PFSK-1 (cell line): ENCODE results near the gene BCL11A.

Source experiments
- FOXP2 ChIP-seq: optimal IDR thresholded peaks from 2 replicates; pipeline ENCODE3; 2011; ENCODE audit warnings: borderline replicate concordance, control low read depth, inconsistent platforms; ENCODE audit not compliant: insufficient read depth; ENCODE audit errors: extremely low read length, extremely low read depth
- POLR2AphosphoS5 ChIP-seq: IDR thresholded peaks from 2 replicates; pipeline ENCODE4 v1.6.1; 2012; ENCODE audit warnings: low read depth, mild to moderate bottlenecking, control low read depth, low read length, moderate library complexity
- SIN3A ChIP-seq: IDR thresholded peaks from 2 replicates; pipeline ENCODE4 v1.6.1; 2012; ENCODE audit warnings: mild to moderate bottlenecking, low read length, moderate library complexity, borderline replicate concordance; ENCODE audit not compliant: insufficient read depth
- TAF1 ChIP-seq: IDR thresholded peaks from 2 replicates; pipeline ENCODE4 v1.6.1; 2012; ENCODE audit warnings: low read length, control low read depth, borderline replicate concordance; ENCODE audit not compliant: insufficient read depth
- TF ChIP-seq, protein P1 (sequence below), 2 experiments: IDR thresholded peaks; 2 replicates each; pipeline versions ENCODE4 v1.6.1 to v1.8.0; 2011 to 2012; ENCODE audit warnings: low read depth in 2 of 2, low read length in 2 of 2, control low read depth in 1 of 2, inconsistent platforms in 1 of 2, mild to moderate bottlenecking in 1 of 2, moderate library complexity in 1 of 2; ENCODE audit not compliant: insufficient read depth in 1 of 2

The BCL11A gene

DNA sequence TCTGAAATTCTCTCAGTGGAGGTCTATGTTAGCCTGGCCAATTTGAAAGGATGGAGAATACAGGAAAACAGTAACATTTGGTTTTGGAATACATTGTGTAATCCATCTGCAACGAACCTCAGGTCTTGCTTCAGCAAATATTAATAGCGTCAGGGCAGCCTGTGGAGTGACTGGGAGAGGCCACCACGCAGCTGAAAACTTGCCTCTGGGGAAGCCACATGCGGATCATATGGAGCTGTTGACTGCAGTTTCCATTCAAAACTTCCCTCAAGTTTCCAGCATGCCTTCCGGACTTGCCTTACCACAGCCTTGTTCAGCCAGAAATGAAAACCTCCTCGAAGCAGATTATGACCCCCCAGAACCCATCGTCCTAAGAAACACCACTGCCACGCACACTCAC is 25.7 kb downstream of the BCL11A start:
- TF ChIP-seq, protein P1, sequence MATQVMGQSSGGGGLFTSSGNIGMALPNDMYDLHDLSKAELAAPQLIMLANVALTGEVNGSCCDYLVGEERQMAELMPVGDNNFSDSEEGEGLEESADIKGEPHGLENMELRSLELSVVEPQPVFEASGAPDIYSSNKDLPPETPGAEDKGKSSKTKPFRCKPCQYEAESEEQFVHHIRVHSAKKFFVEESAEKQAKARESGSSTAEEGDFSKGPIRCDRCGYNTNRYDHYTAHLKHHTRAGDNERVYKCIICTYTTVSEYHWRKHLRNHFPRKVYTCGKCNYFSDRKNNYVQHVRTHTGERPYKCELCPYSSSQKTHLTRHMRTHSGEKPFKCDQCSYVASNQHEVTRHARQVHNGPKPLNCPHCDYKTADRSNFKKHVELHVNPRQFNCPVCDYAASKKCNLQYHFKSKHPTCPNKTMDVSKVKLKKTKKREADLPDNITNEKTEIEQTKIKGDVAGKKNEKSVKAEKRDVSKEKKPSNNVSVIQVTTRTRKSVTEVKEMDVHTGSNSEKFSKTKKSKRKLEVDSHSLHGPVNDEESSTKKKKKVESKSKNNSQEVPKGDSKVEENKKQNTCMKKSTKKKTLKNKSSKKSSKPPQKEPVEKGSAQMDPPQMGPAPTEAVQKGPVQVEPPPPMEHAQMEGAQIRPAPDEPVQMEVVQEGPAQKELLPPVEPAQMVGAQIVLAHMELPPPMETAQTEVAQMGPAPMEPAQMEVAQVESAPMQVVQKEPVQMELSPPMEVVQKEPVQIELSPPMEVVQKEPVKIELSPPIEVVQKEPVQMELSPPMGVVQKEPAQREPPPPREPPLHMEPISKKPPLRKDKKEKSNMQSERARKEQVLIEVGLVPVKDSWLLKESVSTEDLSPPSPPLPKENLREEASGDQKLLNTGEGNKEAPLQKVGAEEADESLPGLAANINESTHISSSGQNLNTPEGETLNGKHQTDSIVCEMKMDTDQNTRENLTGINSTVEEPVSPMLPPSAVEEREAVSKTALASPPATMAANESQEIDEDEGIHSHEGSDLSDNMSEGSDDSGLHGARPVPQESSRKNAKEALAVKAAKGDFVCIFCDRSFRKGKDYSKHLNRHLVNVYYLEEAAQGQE (IDR thresholded peaks at IDR 0.05; ENCODE audit: insufficient read depth in 1 of 2, low read depth in 2 of 2, low read length in 2 of 2) = no peak
- no peak for TF ChIP-seq FOXP2
- no peak for TF ChIP-seq TAF1
- TF ChIP-seq SIN3A = no peak
- no peak for TF ChIP-seq POLR2AphosphoS5

DNA sequence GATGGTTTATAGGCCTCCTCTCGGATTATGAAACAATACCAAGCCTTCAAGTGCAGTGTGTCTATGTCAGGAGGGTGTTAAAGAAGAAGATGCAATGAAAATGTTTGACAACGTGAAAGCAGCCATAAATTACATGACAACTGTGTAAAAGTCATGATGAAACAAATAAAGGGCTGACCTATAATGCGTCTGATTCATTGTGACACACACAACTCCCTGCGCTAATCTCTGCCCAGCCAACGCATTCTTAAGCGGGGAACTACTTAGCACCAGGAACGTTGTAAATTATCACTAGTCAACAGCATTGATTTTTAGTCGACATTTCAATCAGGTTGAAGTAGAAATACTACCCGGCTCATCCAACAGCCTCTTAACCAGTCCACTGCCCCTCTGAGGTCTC is 26.8 kb downstream of the BCL11A start:
- TF ChIP-seq POLR2AphosphoS5 (no peak), TAF1 (no peak), FOXP2 (no peak), SIN3A (no peak)
- TF ChIP-seq, protein P1 (IDR thresholded peaks at IDR 0.05; ENCODE audit: insufficient read depth in 1 of 2, low read depth in 2 of 2, low read length in 2 of 2) = no peak

DNA sequence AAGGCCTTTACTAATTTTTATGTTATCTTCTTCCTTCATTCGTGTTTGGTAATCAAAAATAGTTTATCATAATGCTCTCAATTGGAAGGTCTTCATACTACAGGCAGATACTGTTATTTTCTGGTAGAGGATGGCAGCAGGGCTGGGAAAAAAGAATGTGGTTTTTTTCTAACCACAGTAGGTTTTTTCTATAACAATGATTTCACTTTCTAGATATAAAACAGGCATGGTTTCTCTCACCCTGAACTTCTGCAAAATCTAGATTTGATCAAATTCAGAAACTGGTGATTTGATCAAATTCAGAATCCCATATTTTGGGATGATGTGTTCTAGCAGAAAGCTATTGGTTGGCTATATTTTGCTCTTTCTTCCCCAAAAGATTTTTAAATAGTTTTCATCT is 27.6 kb downstream of the BCL11A start:
- TF ChIP-seq SIN3A (no peak), FOXP2 (no peak), TAF1 (no peak), POLR2AphosphoS5 (no peak)
- TF ChIP-seq, protein P1 (IDR thresholded peaks at IDR 0.05; ENCODE audit: insufficient read depth in 1 of 2, low read depth in 2 of 2, low read length in 2 of 2) = no peak

- TF ChIP-seq POLR2AphosphoS5 = no peak
- TF ChIP-seq, protein P1 (IDR thresholded peaks at IDR 0.05; ENCODE audit: insufficient read depth in 1 of 2, low read depth in 2 of 2, low read length in 2 of 2) = no peak
- TF ChIP-seq FOXP2 = no peak
- TF ChIP-seq TAF1 = no peak
- no peak for TF ChIP-seq SIN3A
These were observed 28.6 kb downstream of the BCL11A start for GRCh38 chr2:60524874-60525273.

GRCh38 chr2:60523963-60524362 is 29.5 kb downstream of the BCL11A start:
- no peak for TF ChIP-seq TAF1
- no peak for TF ChIP-seq FOXP2
- TF ChIP-seq, protein P1 (IDR thresholded peaks at IDR 0.05; ENCODE audit: insufficient read depth in 1 of 2, low read depth in 2 of 2, low read length in 2 of 2) = no peak
- TF ChIP-seq SIN3A = no peak
- no peak for TF ChIP-seq POLR2AphosphoS5
